T-helper 17 cell (primary cell): ENCODE results near the gene CHN2. TPM values are rescaled to one million over a fixed set of nuclear protein-coding genes. Genes with fewer than 3 reads are reported as not detected.

ENCODE experiments used
- ATAC-seq: fragments of 150-1000 bp; cut with Tn5 transposase; 2 replicates; pipeline ENCODE4 v1.10.0; 2021; ENCODE audit warnings: mild to moderate bottlenecking, moderate library complexity
- DNase-seq, 3 donors: peaks; one replicate each; pipeline versions ENCODE4 v3.0.0 to v3.0.0-alpha.2; 2020 to 2021
- H3K9me3 ChIP-seq: one replicate; pipeline ENCODE4 v1.7.0; 2013; ENCODE audit warnings: low read length, mild to moderate bottlenecking; ENCODE audit not compliant: control insufficient read depth, poor library complexity, severe bottlenecking
- H3K27ac Mint-ChIP-seq: one replicate; pipeline ENCODE4 v1.8.0; 2022; ENCODE audit warnings: mild to moderate bottlenecking, moderate library complexity, mixed read lengths
- H3K27me3 Mint-ChIP-seq: one replicate; pipeline ENCODE4 v1.8.0; 2022; ENCODE audit warnings: mixed read lengths
- H3K36me3 Mint-ChIP-seq: one replicate; pipeline ENCODE4 v1.8.0; 2022; ENCODE audit warnings: low read depth, mixed read lengths
- H3K4me1 Mint-ChIP-seq: one replicate; pipeline ENCODE4 v1.8.0; 2022; ENCODE audit warnings: mild to moderate bottlenecking, mixed read lengths
- H3K4me3 Mint-ChIP-seq: one replicate; pipeline ENCODE4 v1.8.0; 2022; ENCODE audit warnings: mild to moderate bottlenecking, moderate library complexity, mixed read lengths
- total RNA-seq, 4 donors: library from RNA in 2 of 4; stranded (reverse) in 2 of 4; gene quantifications; one replicate each; pipeline ENCODE4 v1.2.3 and lab custom pipeline; 2022 to 2026

CHN2 gene
- total RNA-seq, 2 donors from 2014 or later: 3.8 to 4.0 TPM

DNA sequence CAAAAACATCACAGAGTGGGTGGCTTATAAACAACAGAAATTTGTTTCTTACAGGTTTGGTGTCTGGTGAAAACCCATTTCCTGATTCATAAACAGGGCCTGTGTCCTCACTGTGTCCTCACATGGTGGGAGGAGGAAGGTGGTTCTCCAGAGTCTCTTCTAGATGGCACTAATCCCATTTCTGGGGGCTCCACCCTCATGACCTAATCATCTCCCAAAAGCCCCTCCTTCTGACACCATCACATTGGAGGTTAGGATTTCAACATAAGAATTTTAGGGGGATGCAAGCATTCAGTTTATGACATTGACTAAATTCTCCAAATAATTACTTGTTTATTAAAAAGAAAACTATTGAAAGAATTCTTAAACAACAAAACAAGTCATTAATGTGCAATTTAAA, 116.0 kb downstream of the CHN2 start:
- no peak overlapping the region for H3K4me3 Mint-ChIP-seq
- ATAC-seq (no peak), DNase-seq (no peak)
- H3K9me3 ChIP-seq: no peaks in the 10 kb centered on the region
- H3K4me1 Mint-ChIP-seq: no peaks in the 10 kb centered on the region
- H3K36me3 Mint-ChIP-seq: no peaks in the 10 kb centered on the region
- H3K27ac Mint-ChIP-seq: no peak overlapping the region
- peaks cover 7% of the 10 kb centered on the region for H3K27me3 Mint-ChIP-seq

DNA sequence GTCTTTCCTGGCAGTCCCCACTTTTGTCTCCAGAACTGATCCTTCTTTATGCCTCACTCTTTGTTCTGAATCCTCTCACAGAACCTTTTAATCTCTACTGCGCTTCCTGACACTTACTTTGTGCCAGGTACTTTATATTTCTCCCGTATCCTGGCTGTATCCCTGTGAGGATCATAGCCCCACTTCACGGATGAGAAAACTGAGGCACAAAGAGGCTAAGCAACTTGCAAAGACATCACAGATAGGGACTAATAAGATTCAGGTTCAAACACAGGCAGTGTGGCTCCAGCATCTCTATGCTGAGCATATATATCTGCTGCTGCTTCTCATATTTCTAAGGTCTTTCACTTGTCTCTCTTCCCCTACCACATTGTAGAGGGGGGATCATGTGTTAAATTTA, 116.7 kb downstream of the CHN2 start:
- Mint-ChIP-seq H3K4me1 (no peaks in the 10 kb centered on the region), H3K27ac (no peak overlapping the region), H3K36me3 (no peaks in the 10 kb centered on the region), H3K27me3 (peaks cover 7% of the 10 kb centered on the region), H3K4me3 (no peak overlapping the region)
- no peaks in the 10 kb centered on the region for H3K9me3 ChIP-seq
- no peak for DNase-seq
- no peak for ATAC-seq

DNA sequence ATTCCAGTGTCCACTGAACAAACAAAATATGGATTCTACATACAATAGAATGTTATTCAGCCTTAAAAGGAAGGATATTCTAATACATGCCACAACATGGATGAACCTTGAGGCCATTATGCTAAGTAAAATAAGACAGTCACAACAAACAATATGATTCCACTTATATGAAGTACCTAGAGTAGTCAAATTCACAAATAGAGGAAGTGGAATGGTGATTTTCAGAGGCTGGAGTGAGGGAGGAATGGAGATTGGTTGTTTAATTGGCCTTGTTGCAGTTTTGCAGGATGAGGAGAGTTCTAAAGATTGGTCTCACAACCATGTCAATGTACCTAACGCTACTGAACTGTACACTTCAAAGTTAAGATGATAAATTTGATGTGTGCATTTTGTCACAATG, 119.6 kb downstream of the CHN2 start:
- no peak overlapping the region for H3K27ac Mint-ChIP-seq

DNA sequence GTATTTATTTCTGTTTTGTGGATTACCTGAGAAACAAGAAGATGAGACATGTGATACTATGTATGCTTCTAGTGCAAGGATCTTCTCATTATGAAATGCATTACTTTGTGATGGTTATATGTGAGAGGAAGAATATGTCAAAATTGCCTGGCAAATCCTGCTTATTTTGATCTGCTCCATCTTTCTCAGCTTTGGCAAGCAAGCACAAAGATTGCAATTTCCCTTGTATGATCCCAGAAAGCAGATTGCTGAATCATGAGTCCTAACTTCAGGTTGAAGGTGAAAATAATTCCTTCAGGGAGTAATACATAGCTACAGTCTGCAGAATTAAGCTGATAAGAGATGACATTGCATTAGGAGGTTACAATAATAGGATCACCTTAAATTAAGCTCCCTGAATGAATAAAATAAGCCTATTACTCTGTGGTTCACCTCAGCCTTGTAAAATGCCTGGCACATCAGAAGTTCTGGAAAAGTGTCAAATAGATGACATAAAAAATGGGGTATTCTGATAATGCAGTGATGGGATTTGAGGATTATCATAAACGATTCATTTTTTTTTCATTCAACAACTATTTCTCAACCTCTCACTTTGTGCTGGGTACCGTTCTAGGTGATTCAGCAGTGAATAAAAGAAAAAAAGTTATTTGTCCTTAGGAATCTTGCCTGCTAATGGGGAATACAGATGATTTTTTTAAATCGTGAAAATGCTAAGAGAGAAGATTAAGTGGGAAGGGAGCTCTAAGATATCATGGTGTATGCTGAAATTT, 120.7 kb downstream of the CHN2 start:
- Mint-ChIP-seq H3K4me1 (no peaks in the 10 kb centered on the region), H3K4me3 (no peak overlapping the region), H3K27ac (no peak overlapping the region), H3K36me3 (no peaks in the 10 kb centered on the region), H3K27me3 (peaks cover 7% of the 10 kb centered on the region)
- no peaks in the 10 kb centered on the region for H3K9me3 ChIP-seq
- no peak for DNase-seq
- no peak for ATAC-seq

More for the DNA sequence above, 119.6 kb downstream of the CHN2 start:
- H3K9me3 ChIP-seq: no peaks in the 10 kb centered on the region
- H3K36me3 Mint-ChIP-seq: no peaks in the 10 kb centered on the region
- DNase-seq: no peak
- ATAC-seq: no peak
- H3K27me3 Mint-ChIP-seq: peaks cover 7% of the 10 kb centered on the region
- no peak overlapping the region for H3K4me3 Mint-ChIP-seq
- no peaks in the 10 kb centered on the region for H3K4me1 Mint-ChIP-seq

DNA sequence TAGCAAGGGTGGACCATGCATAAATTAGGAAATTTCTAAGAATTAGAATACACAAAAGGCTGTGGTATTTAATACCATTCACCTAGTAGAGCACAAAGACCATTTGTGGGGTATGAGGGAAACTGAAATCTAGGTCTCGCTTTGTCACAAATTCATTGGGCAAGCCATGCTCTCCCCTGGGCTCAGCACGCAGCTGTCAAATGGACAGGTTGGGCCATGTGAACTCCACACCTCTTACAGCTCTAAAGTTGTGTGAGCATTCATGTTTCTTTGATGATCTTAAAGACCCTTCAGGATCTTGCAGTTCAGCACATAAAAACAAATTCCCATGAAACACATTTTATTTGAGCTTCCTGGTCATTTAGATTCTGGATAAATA, 121.3 kb downstream of the CHN2 start:
- H3K4me1 Mint-ChIP-seq: no peaks in the 10 kb centered on the region
- no peak for ATAC-seq

DNA sequence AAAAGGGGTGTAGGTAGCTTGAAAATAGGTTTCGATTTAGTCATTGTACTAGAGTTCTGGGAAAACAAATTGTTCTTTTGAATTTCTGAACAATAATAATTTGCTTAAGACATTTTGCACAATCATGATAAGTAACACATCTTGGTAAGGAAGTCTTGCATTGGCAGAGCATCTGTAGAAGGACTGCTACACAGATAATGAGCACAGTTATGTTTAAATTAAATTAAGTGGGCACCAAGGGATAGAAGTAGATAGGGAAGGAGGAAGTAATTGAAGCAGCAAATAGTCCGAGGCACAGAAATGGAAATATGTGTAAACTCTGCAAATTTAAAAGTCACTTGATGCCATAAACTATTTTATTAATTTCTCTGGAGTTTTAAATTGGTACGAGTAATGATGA, 122.4 kb downstream of the CHN2 start:
- no peak for ATAC-seq
- no peak for DNase-seq
- Mint-ChIP-seq H3K4me1 (no peaks in the 10 kb centered on the region), H3K4me3 (no peak overlapping the region), H3K36me3 (no peaks in the 10 kb centered on the region), H3K27me3 (peaks cover 7% of the 10 kb centered on the region), H3K27ac (no peak overlapping the region)
- no peaks in the 10 kb centered on the region for H3K9me3 ChIP-seq

More for the DNA sequence above, 121.3 kb downstream of the CHN2 start:
- Mint-ChIP-seq H3K27me3 (peaks cover 7% of the 10 kb centered on the region), H3K27ac (no peak overlapping the region), H3K4me3 (no peak overlapping the region), H3K36me3 (no peaks in the 10 kb centered on the region)
- no peaks in the 10 kb centered on the region for H3K9me3 ChIP-seq
- DNase-seq: no peak

DNA sequence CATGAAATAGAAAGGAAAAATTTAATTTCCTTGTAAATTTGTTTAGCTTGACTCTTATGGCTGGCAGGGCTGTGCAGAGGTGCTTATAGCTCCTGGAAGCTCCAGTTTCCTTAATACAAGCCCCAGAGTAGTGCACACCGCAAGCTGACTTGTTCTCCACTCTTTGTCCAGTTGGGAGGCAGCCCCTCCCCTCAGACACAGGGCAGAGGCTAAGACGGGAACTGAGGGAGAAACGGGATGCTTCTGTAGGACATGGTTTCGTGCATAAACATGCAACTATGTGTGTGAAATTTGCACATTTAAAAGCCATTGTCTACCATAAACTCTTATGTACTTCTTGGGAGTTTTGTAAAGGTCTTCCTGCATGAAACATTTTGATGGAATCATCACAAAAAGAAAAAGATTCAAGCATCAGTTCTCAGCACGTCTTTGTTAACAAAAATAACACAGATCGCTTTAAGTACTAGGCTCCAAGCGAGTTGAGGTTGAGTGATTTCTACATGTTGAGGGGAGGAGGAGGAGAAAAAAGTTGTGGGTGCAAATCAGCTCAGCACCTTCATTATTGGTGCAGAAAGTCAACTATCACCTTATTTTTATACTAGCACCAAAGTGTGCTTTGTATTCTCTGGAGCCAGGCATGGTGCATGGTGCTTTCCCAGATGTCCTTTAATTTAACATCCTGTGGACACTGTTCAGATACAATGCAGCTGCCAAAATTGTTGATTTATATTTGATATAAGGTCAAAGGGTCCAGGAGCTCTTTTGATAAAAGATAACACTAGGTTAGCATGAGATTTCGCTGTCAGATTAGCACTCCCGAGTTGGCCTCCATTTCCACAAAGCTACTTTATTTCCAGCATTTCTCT, 124.5 kb downstream of the CHN2 start:
- H3K27ac Mint-ChIP-seq: no peak overlapping the region
- H3K36me3 Mint-ChIP-seq: no peaks in the 10 kb centered on the region
- H3K4me3 Mint-ChIP-seq: no peak overlapping the region
- H3K4me1 Mint-ChIP-seq: no peaks in the 10 kb centered on the region
- H3K27me3 Mint-ChIP-seq: peaks cover 4% of the 10 kb centered on the region
- ATAC-seq (no peak), DNase-seq (no peak)
- no peaks in the 10 kb centered on the region for H3K9me3 ChIP-seq

DNA sequence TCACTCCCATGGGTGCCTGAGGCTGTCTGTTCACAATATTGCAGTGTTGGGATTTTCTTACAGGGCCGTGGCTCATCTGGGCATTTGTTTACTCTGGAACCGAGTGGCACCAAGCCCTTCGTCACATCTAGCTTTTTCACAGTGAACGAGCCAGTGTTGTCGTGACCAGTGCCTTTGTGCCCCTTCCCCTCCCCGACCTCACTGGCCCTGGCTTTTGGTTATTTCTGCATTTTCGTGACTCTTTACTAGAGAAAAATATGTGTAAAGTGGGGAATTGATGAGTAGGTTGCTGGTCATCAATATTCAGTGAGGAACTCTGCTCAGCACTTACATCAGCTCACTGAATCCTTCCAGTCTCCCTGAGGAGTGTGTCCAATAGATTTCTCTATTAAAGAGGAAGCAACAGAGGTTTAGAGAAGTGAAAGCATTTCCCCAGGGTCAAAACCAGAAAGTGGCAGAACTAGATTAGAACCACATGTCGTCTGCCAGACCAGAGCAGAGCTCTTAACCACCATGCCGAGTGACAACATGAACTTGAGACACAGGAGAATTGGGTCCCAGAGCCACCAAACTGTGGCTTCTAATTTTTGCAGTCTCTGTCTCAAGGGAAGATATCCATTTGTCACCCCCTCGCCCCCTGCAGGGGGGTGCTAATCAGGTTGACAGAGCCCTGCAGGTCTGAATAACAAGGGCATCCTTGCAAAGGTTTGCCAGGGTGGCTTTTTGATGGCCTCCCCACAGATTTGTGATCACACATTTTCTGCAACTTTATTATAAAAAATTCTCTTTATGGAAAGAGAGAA, 125.3 kb downstream of the CHN2 start:
- DNase-seq (no peak), ATAC-seq (peak; percentile 33)
- Mint-ChIP-seq H3K36me3 (no peaks in the 10 kb centered on the region), H3K27ac (no peak overlapping the region), H3K4me1 (no peaks in the 10 kb centered on the region), H3K27me3 (no peaks in the 10 kb centered on the region), H3K4me3 (no peak overlapping the region)
- H3K9me3 ChIP-seq: no peaks in the 10 kb centered on the region

DNA sequence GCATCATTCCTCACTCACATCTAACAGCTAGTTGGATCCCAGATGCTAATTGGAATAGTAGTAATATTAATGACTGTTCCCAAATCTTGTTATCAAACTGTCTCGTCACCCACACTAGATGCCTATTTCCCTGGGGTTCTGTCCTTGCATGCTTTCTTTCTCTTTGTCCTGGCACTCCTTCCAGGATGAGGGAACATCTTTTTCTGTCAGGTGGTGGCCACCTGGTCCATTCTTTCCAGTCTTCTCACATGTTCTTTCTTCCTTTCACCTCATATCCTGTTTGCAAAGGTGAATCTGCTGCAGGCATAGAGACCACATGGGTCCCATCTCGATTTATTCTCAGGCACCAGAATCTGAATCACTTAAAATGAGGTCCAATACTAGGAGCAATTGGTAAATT, 126.0 kb downstream of the CHN2 start:
- H3K4me3 Mint-ChIP-seq: no peak overlapping the region
- ATAC-seq (no peak), DNase-seq (no peak)
- no peak overlapping the region for H3K27ac Mint-ChIP-seq
- no peaks in the 10 kb centered on the region for H3K36me3 Mint-ChIP-seq
- H3K27me3 Mint-ChIP-seq: no peaks in the 10 kb centered on the region
- H3K4me1 Mint-ChIP-seq: no peaks in the 10 kb centered on the region
- H3K9me3 ChIP-seq: no peaks in the 10 kb centered on the region

DNA sequence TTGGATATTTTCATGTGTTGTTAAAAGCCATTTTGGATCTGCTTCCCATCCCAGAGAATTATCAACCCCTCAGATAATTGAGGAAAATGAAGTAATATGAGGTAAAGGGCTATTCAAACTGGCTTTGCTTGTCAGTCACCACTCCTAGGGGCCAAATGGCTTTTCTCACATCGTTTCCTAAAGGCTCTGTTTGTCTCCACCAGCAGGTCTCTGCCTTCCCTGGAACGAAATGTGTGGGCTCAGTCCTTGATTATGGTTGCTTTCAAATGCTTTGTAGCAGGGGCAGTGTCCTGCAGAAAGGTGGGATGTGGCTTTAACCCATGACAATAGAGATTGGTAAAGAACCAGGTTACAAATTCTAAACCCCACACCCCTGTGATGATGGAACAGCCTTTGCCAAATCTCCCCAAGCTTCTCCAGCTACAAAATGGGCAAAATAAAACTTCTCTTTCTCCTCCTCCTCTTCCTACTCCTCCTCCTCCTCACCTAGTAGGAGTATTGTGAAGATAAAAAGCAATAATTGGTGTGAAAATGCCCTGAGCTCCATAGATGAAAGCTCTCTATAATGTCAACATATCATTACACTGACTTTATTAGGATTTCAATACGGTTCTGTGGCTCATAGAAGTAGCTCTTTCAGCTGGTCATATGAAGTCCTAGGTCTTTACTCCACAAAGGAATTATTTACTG, 127.6 kb downstream of the CHN2 start:
- H3K27ac Mint-ChIP-seq: no peak overlapping the region
- no peak for ATAC-seq
- no peaks in the 10 kb centered on the region for H3K9me3 ChIP-seq
- H3K4me3 Mint-ChIP-seq: no peak overlapping the region
- no peaks in the 10 kb centered on the region for H3K4me1 Mint-ChIP-seq
- no peak for DNase-seq
- H3K36me3 Mint-ChIP-seq: no peaks in the 10 kb centered on the region
- no peaks in the 10 kb centered on the region for H3K27me3 Mint-ChIP-seq

DNA sequence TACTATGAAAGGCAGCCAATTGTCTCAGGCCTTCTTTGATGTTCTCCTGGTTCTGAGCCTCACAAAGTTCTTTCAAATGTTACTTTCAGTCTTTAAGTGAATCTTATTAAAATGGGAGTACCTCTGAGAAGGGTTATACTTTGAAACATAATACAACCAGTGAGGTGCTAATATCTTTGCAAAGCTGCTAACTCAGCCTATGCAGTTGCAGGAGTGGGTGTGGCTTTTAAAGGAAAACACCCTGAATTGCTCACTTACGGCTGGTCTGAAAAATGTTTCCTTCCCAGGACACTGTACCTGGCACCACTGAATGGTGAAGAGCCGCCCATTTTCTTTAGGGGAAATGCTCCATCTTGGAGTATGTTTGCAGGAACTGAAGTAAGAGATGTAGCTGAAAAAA, 130.9 kb downstream of the CHN2 start:
- no peaks in the 10 kb centered on the region for H3K9me3 ChIP-seq
- Mint-ChIP-seq H3K27me3 (peaks cover 3% of the 10 kb centered on the region), H3K36me3 (no peaks in the 10 kb centered on the region), H3K4me3 (no peak overlapping the region), H3K4me1 (no peaks in the 10 kb centered on the region), H3K27ac (no peak overlapping the region)
- no peak for ATAC-seq
- no peak for DNase-seq

DNA sequence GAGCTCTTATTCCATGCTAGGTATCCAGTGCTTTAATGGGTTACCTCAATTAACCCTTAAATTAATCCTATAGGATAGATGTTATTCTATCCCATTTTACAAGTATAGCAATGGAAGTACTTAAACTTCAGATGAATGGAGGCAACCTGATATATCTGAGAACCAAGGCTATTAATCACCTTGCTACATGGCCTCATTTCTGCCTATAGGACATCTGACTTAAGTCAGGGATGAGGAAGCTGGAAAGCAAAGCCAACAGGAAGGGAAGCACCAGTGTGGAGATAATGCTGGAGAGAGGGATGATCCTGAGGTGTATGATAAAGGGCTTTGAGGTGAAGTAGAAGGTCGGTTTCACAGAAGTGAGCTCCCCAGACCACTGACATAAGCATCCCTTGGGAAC, 132.3 kb downstream of the CHN2 start:
- ATAC-seq (no peak), DNase-seq (no peak)
- H3K27ac Mint-ChIP-seq: no peak overlapping the region
- no peak overlapping the region for H3K4me3 Mint-ChIP-seq
- no peaks in the 10 kb centered on the region for H3K9me3 ChIP-seq
- H3K27me3 Mint-ChIP-seq: peaks cover 13% of the 10 kb centered on the region
- H3K4me1 Mint-ChIP-seq: no peaks in the 10 kb centered on the region
- no peaks in the 10 kb centered on the region for H3K36me3 Mint-ChIP-seq

DNA sequence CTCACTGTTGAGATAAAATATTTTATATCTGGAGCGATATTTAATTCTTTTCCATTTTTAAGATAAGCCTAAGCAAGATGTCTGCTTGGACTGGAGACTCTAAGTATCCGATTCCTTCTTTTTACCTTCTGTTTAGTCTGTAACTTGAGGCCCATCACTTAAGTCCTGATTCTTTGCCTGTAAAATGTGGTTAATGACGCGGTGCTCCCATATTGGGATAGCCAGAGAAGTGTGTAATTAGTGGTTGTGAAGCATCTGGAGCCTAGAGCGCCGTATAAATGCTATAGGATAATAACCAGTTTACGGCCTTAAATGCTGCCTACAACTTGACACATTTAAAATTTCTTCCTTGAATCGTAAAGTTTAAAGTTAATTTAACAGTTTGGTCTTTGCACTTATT, 132.9 kb downstream of the CHN2 start:
- H3K36me3 Mint-ChIP-seq: no peaks in the 10 kb centered on the region
- H3K27me3 Mint-ChIP-seq: peaks cover 13% of the 10 kb centered on the region
- no peak overlapping the region for H3K4me3 Mint-ChIP-seq
- no peaks in the 10 kb centered on the region for H3K4me1 Mint-ChIP-seq
- no peaks in the 10 kb centered on the region for H3K9me3 ChIP-seq
- no peak overlapping the region for H3K27ac Mint-ChIP-seq
- ATAC-seq: no peak
- DNase-seq: no peak
